Measurements from ENCODE around the gene PEAR1. TPM values are rescaled to one million over a fixed set of nuclear protein-coding genes. Genes with fewer than 3 reads are reported as not detected.

Gene PEAR1
- polyA plus RNA-seq, 3 donors, result not detected

GRCh38 chr1:156858959-156859522 lies 34.5 kb upstream of the PEAR1 start, which contains the start of gene INSRR:
Gene INSRR (minus strand): TSS chr1:156859117. CDS start chr1:156858621, 496 bp downstream.
- no peak for DNase-seq
- Histone ChIP-seq H3K27me3 (ENCODE audit: control insufficient read depth in 2 of 2, insufficient read depth in 2 of 2, low read length in 2 of 2) (peaks cover 44 to 70% of the 10 kb centered on the region in 2 donors), H3K4me2 (replicated peaks; ENCODE audit: extremely low read depth, low read length, poor library complexity, severe bottlenecking) (peak within 1 kb of the TSS; percentile 39), H3K4me1 (ENCODE audit: control insufficient read depth in 1 of 2, insufficient read depth in 2 of 2, low read length in 2 of 2) (peaks cover 5 to 15% of the 10 kb centered on the region in 2 donors), H2AFZ (ENCODE audit: insufficient read depth, low read depth, low read length, poor library complexity, severe bottlenecking) (no peak within 1 kb of the TSS), H3K9me3 (replicated peaks in 1 of 2; ENCODE audit: control insufficient read depth in 1 of 2, insufficient read depth in 1 of 2, low read length in 2 of 2) (peaks cover 0 to 8% of the 10 kb centered on the region in 2 donors), H3K79me2 (ENCODE audit: insufficient read depth, low read length) (no peaks in the 10 kb centered on the region), H3K4me3 (replicated peaks in 1 of 3; ENCODE audit: low read depth in 2 of 3, low read length in 3 of 3) (no peak within 1 kb of the TSS), H4K20me1 (ENCODE audit: insufficient read depth, low read length) (no peaks in the 10 kb centered on the region), H3K27ac (ENCODE audit: low read depth in 1 of 2, low read length in 2 of 2) (no peak within 1 kb of the TSS), H3K36me3 (replicated peaks in 1 of 2; ENCODE audit: control insufficient read depth in 1 of 2, insufficient read depth in 2 of 2, low read length in 2 of 2) (no peaks in the 10 kb centered on the region), H3K9ac (ENCODE audit: insufficient read depth, low read length, poor library complexity, severe bottlenecking) (no peak within 1 kb of the TSS)
- Mint-ChIP-seq H3K27ac (no peak within 1 kb of the TSS), H3K9me3 (peaks cover 0 to 6% (median 0%) of the 10 kb centered on the region in 7 donors), H3K4me3 (peak within 1 kb of the TSS in 1 of 2 donors; percentile 79), H3K4me1 (peaks cover 15% of the 10 kb centered on the region), H3K27me3 (ENCODE audit: low read depth in 3 of 3) (peaks cover 70 to 80% (median 70%) of the 10 kb centered on the region in 3 donors), H3K36me3 (peaks cover 0 to 5% of the 10 kb centered on the region in 2 donors)
- intact Hi-C loops (cut with micrococcal nuclease), result loop anchor here (10.0 kb wide), 2 partner anchors 64 to 164 kb away; no protein-coding TSS in a partner anchor
- 7% methylated on average over 28 of the region's 39 CpGs for WGBS (ENCODE audit: insufficient coverage)
- TF ChIP-seq CTCF (IDR thresholded peaks at IDR 0.05), result no peak

- DNase-seq, result no peak
- no peaks in the 10 kb centered on the region for H3K36me3 ChIP-seq (replicated peaks in 1 of 2; ENCODE audit: control insufficient read depth in 1 of 2, insufficient read depth in 2 of 2, low read length in 2 of 2)
- peaks cover 15% of the 10 kb centered on the region for H3K4me1 Mint-ChIP-seq
- H3K79me2 ChIP-seq (ENCODE audit: insufficient read depth, low read length), result no peaks in the 10 kb centered on the region
- TF ChIP-seq CTCF (IDR thresholded peaks at IDR 0.05), result no peak
- no peak overlapping the region for H3K27ac Mint-ChIP-seq
- peak overlapping the region; percentile 39 for H3K4me2 ChIP-seq (replicated peaks; ENCODE audit: extremely low read depth, low read length, poor library complexity, severe bottlenecking)
- intact Hi-C loops (cut with micrococcal nuclease), result loop anchor here (10.0 kb wide), 2 partner anchors 65 to 165 kb away; no protein-coding TSS in a partner anchor
- peak overlapping the region in 1 of 2 donors; percentile 79 for H3K4me3 Mint-ChIP-seq
- H4K20me1 ChIP-seq (ENCODE audit: insufficient read depth, low read length), result no peaks in the 10 kb centered on the region
- H3K27me3 Mint-ChIP-seq (ENCODE audit: low read depth in 3 of 3), result peaks cover 71 to 84% (median 72%) of the 10 kb centered on the region in 3 donors
- WGBS (ENCODE audit: insufficient coverage), result 1% methylated on average over 31 of the region's 33 CpGs
- peaks cover 0 to 8% of the 10 kb centered on the region in 2 donors for H3K9me3 ChIP-seq (replicated peaks in 1 of 2; ENCODE audit: control insufficient read depth in 1 of 2, insufficient read depth in 1 of 2, low read length in 2 of 2)
- H3K4me1 ChIP-seq (ENCODE audit: control insufficient read depth in 1 of 2, insufficient read depth in 2 of 2, low read length in 2 of 2), result peaks cover 5 to 15% of the 10 kb centered on the region in 2 donors
- no peak overlapping the region for H3K27ac ChIP-seq (ENCODE audit: low read depth in 1 of 2, low read length in 2 of 2)
- no peak overlapping the region for H3K9ac ChIP-seq (ENCODE audit: insufficient read depth, low read length, poor library complexity, severe bottlenecking)
- H2AFZ ChIP-seq (ENCODE audit: insufficient read depth, low read depth, low read length, poor library complexity, severe bottlenecking), result no peak overlapping the region
- peaks cover 0 to 6% (median 0%) of the 10 kb centered on the region in 7 donors for H3K9me3 Mint-ChIP-seq
- H3K27me3 ChIP-seq (ENCODE audit: control insufficient read depth in 2 of 2, insufficient read depth in 2 of 2, low read length in 2 of 2), result peaks cover 44 to 66% of the 10 kb centered on the region in 2 donors
- H3K4me3 ChIP-seq (replicated peaks in 1 of 3; ENCODE audit: low read depth in 2 of 3, low read length in 3 of 3), result no peak overlapping the region
- peaks cover 0 to 5% of the 10 kb centered on the region in 2 donors for H3K36me3 Mint-ChIP-seq
Observed at GRCh38 chr1:156859523-156860112, 33.9 kb upstream of the PEAR1 start.

Measured in CD14-positive monocyte (primary cell).